ENCODE results near the gene FBXO2.

FBXO2 gene

DNA sequence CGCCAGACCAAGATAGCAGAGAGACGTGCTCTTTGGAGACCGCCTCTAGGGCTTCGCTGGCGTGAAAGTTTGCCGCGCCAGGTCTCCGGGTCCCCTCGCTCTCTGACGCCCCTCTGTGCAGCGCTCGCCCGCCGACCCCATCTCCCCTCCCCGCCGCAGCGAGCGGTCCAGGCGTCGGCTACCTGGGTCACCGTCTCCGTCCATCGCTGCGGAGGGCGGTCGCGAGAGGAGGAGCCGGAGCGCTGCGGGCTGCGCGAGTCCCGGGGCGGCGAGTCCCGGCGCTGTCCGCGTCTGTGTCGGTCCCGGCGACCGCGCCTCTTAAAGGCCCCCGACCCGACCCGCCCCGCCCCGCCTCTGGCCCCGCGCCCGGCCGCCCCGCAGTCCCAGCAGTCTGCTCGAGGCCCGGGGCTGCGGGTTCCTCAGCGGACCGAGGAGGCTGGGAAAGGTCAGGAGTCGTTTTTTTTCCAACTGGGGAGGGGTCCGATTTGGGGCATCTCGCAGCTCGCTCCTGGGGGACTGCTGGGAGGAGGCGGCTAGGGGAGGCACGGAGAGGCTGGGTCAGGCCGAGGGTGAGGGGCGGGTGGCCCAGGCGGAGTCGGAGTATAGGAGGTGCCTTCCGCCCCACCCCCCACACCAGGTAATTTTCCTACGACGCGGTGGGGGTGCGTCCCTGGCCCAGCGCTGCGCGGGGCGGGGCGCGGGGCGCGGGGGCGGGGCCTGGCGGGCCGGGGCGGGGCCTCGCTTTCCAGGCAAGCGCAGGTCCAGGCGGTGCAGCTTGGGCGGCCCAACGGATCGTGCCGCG is at the start of gene FBXO2, which contains the start of gene FBXO44:
TSS of gene FBXO2 (minus strand) at position 293 of the 802 bp plus-strand sequence. CDS start at position 204, 89 bp downstream.
TSS of gene FBXO44 (plus strand) at position 741 of the 802 bp plus-strand sequence. CDS start 959 bp downstream, outside the sequence.
- Histone ChIP-seq H3K36me3 (ENCODE audit: control insufficient read depth, insufficient read depth, low read length) (no peaks in the 10 kb centered on the region), H3K79me2 (no peaks in the 10 kb centered on the region), H3K4me3 (ENCODE audit: low read depth, low read length) (peak within 1 kb of the TSS; percentile 65), H3K9me3 (ENCODE audit: control insufficient read depth, low read length) (no peaks in the 10 kb centered on the region), H3K4me2 (ENCODE audit: low read length) (peak within 1 kb of the TSS; percentile 87), H3K4me1 (no peaks in the 10 kb centered on the region), H2AFZ (peak within 1 kb of the TSS; percentile 73), H3K27me3 (ENCODE audit: control insufficient read depth, insufficient read depth, low read length) (no peaks in the 10 kb centered on the region), H3K9ac (no peak within 1 kb of the TSS), H3K27ac (peak within 1 kb of the TSS; percentile 62)
- no peak for TF ChIP-seq CTCF (IDR thresholded peaks at IDR 0.05)

DNA sequence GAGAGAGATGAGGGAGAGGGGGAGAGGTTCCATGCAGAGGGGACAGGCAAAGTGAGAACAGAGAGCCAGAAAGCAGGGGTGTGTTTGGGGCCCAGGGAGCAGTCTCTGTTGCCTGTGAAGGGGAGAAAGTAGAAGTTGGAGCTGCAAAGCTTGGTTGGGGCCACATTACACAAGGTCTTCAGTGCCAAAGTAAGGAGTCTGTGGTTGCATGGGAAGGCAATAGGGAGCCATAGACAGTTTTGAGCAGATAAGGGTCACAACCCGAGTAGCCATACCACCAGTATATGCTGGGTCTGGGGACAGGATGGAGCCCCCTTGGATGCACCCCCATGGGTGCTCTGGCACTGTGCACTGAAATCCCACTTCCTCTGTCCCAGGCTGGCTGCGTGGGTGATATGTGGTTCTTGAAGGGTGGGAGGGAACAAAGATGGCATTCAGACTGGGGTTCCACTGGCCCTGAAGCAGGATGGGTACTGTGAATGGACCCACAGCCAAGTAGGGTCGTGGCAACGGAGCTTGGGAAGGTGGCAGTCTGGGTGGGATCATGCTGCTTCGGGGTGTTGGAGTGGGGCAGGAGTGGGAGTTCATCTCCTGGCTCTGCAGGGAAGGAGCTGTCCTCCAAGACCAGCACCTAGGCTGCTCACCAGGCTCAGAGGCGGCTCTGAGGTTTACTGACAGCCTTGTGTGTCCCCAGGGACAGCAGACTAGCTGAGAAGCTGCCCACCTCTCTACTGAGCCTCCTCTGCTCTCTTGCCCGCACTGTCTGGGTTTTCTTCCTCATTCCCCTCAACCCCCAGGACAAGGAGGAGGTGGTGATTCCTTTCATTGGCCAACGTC is 49.3 kb upstream of the FBXO2 start:
- Histone ChIP-seq H3K27ac (no peak overlapping the region), H3K4me3 (ENCODE audit: low read depth, low read length) (no peak overlapping the region), H3K9ac (no peak overlapping the region), H2AFZ (no peak overlapping the region), H3K9me3 (ENCODE audit: control insufficient read depth, low read length) (no peaks in the 10 kb centered on the region), H3K4me2 (ENCODE audit: low read length) (no peak overlapping the region), H3K27me3 (ENCODE audit: control insufficient read depth, insufficient read depth, low read length) (peaks cover 4% of the 10 kb centered on the region), H3K4me1 (peaks cover 4% of the 10 kb centered on the region), H3K36me3 (ENCODE audit: control insufficient read depth, insufficient read depth, low read length) (no peaks in the 10 kb centered on the region), H3K79me2 (no peaks in the 10 kb centered on the region)
- TF ChIP-seq CTCF (IDR thresholded peaks at IDR 0.05): no peak

- Histone ChIP-seq H3K27me3 (ENCODE audit: control insufficient read depth, insufficient read depth, low read length) (peaks cover 4% of the 10 kb centered on the region), H2AFZ (no peak overlapping the region), H3K36me3 (ENCODE audit: control insufficient read depth, insufficient read depth, low read length) (no peaks in the 10 kb centered on the region), H3K9ac (no peak overlapping the region), H3K4me2 (ENCODE audit: low read length) (no peak overlapping the region), H3K27ac (no peak overlapping the region), H3K4me3 (ENCODE audit: low read depth, low read length) (no peak overlapping the region), H3K4me1 (no peaks in the 10 kb centered on the region), H3K9me3 (ENCODE audit: control insufficient read depth, low read length) (no peaks in the 10 kb centered on the region), H3K79me2 (no peaks in the 10 kb centered on the region)
- no peak for TF ChIP-seq CTCF (IDR thresholded peaks at IDR 0.05)
Observed at GRCh38 chr1:11701981-11702803, 48.0 kb upstream of the FBXO2 start.

DNA sequence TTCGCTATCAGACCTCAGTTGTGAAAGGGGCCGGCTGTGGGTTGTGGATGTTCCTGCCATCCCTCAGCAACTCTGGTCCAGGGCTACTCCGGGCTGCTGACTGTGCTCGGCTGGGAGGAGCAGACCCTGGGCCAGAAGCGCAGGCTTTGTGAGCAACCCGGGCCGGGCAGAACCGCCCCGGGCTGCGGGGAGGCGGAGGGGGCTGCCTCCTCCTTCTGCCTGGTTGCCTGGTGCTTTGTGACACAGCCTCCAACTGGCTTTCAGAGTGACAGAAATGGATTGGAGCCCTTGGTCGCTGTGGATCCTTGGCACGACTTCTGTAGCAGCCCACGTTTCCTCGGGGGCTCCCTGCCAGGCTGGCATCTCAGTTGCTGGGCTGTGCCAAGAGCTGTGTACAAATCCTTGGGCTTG is 47.3 kb upstream of the FBXO2 start:
- Histone ChIP-seq H3K4me3 (ENCODE audit: low read depth, low read length) (no peak overlapping the region), H2AFZ (no peak overlapping the region), H3K4me1 (no peaks in the 10 kb centered on the region), H3K9ac (no peak overlapping the region), H3K36me3 (ENCODE audit: control insufficient read depth, insufficient read depth, low read length) (no peaks in the 10 kb centered on the region), H3K27ac (no peak overlapping the region), H3K9me3 (ENCODE audit: control insufficient read depth, low read length) (no peaks in the 10 kb centered on the region), H3K79me2 (no peaks in the 10 kb centered on the region), H3K27me3 (ENCODE audit: control insufficient read depth, insufficient read depth, low read length) (peaks cover 4% of the 10 kb centered on the region), H3K4me2 (ENCODE audit: low read length) (no peak overlapping the region)
- TF ChIP-seq CTCF (IDR thresholded peaks at IDR 0.05): no peak

All from parathyroid adenoma (tissue), 2 donors.